ENCODE data around the gene KHK.
"Not testable (repeated sequence)": the region's sequence is repeated elsewhere in the genome, so short reads cannot be mapped to it uniquely, and the experiment has no call there.

KHK gene

DNA sequence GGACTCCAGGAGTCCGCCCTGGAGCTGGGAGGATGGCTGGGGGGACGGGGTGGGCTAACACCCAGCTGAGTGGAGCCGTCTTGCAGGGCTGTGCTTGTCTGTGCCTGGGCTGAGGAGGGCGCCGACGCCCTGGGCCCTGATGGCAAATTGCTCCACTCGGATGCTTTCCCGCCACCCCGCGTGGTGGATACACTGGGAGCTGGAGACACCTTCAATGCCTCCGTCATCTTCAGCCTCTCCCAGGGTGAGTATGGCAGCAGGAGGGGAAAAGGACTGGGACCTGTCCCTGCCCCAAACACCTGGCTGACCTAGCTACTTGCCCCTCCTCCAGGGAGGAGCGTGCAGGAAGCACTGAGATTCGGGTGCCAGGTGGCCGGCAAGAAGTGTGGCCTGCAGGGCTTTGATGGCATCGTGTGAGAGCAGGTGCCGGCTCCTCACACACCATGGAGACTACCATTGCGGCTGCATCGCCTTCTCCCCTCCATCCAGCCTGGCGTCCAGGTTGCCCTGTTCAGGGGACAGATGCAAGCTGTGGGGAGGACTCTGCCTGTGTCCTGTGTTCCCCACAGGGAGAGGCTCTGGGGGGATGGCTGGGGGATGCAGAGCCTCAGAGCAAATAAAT lies 12.9 kb downstream of the KHK start:
- DNase-seq = no peak

DNA sequence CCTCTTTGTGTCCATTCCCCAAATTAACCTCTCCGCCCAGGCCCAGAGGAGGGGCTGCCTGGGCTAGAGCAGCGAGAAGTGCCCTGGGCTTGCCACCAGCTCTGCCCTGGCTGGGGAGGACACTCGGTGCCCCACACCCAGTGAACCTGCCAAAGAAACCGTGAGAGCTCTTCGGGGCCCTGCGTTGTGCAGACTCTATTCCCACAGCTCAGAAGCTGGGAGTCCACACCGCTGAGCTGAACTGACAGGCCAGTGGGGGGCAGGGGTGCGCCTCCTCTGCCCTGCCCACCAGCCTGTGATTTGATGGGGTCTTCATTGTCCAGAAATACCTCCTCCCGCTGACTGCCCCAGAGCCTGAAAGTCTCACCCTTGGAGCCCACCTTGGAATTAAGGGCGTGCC lies 13.5 kb downstream of the KHK start:
- DNase-seq = no peak

DNA sequence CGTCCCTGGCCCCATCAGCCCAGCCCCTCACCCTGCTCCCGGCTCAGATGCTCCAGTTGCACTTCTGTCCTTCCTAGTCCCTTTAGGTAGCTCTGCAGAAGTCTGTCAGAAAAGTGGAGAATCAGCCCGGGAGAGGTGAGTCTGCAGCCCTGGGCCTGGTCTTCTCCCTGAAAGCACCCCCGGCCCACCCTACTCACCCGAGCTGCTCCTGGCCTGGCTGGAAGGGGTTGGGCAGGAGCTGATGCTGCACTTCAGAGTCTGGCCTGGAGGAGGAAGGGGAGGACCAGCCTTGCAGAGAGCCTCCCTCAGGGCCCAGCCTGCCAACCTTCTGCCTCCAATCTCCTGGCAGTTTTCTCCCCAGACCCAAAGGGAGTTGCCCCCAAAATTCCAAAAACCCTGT lies 15.8 kb downstream of the KHK start:
- DNase-seq = no peak

DNA sequence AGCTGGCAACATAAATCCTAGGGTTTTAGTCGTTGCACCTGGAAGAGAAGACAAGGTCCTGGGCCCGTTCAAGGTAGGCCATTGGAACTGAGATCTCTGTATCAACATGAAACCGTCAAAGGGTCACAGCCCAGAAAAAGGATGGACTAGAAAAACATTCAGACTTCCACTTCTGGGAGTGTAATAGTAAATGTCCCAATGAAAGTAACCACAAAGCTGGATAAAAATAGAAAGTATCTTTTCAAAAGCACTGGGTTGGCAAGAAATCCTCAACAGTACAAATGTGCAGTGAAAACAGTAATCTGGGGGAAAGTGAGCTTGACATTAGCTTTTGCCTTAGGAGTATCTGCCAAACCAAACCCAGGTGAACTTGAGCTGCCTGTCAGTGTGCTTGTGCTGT lies 19.4 kb downstream of the KHK start:
- no peak for DNase-seq

DNA sequence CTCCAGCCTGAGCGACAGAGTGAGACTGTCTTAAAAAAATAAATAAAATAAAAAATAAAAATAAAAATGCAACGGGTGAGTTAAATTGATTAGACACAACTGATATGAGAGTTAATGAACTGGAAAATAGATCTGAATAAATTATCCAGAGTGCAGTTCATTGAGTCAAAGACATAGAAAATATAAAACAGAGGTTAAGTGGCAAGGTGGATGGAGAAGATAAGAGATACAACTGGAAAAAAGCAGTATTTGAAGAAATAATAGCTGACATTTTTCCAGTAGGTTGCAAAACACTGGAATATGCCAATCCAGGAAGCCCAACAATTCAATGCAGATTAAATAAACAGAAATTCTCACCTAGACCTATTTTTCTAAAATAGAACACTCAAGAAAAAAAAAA lies 21.6 kb downstream of the KHK start:
- DNase-seq = no peak

DNA sequence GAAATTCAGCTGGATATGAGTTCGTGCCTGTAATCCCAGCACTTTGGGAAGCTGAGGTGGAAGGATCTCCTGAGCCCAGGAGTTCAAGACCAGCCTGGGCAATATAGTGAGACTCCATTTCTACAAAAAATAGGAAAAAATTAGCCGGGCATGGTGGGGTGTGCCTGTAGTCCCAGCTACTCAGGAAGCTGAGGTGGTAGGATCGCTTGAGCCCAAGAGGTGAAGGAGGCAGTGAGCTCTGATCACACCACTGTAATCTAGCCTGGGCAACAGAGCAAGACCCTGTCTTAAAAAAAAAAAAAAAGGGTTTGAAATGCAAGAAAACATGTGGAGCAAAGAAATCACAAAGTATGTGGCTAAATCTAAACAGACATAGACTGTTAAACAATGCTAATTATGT lies 22.5 kb downstream of the KHK start:
- DNase-seq = no peak

DNA sequence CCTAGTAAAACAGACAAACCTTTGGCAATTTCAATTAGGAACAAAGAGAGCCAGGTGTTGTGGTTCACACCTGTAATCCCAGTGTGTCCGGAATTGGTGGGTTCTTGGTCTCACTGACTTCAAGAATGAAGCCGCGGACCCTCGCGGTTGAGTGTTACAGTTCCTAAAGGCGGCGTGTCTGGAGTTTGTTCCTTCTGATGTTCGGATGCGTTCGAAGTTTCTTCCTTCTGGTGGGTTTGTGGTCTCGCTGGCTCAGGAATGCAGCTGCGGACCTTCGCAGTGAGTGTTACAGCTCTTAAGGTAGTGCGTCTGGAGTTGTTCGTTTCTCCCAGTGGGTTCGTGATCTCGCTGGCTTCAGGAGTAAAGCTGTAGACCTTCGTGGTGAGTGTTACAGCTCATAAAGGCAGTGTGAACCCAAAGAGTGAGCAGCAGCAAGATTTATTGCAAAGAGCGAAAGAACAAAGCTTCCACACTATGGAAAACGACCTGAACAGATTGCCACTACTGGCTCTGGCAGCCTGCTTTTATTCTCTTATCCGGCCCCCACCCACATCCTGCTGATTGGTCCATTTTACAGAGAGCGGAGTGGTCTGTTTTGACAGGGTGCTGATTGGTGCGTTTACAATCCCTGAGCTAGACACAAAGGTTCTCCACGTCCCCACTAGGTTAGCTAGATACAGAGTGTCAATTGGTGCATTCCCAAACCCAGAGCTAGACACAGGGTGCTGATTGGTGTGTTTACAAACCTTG lies 24.2 kb downstream of the KHK start:
- not testable (repeated sequence) for DNase-seq

DNA sequence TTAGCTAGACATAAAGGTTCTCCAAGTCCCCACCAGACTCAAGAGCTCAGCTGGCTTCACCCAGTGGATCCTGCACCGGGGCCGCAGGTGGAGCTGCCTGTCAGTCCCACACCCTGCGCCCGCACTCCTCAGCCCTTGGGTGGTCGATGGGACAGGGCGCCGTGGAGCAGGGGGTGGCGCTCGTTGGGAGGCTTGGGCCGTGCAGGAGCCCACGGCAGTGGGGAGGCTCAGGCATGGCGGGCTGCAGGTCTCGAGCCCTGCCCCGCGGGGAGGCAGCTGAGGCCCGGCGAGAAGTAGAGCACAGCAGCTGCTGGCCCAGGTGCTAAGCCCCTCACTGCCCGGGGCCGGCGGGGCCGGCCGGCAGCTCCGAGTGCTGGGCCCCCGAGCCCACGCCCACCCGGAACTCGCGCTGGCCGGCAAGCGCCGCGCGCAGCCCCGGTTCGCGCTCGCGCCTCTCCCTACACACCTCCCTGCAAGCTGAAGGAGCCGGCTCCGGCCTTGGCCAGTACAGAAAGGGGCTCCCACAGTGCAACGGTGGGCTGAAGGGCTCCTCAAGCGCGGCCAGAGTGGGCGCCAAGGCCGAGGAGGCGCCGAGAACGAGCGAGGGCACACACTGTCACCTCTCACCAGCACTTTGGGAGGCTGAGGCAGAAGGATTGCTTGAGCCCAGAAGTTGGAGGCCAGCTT lies 25.0 kb downstream of the KHK start:
- not testable (repeated sequence) for DNase-seq

DNA sequence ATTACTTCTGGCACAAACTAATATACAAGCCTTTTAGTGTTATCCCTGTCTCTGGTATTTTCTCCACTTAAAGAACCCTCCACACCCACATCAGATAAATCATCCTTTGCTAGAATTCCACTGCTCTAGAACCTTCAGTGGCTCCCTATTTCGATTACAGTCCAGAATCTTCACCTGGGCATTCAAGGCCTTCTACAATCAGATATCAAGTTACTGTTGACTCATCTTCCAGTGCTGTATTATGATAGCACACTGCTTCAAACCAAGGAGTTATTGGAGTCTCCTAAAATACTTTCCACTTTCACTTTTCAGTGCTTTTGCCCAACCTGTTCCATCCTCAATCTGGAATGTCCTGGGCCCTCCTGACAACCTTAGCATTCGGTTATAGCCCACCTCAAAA lies 28.9 kb downstream of the KHK start:
- no peak for DNase-seq

DNA sequence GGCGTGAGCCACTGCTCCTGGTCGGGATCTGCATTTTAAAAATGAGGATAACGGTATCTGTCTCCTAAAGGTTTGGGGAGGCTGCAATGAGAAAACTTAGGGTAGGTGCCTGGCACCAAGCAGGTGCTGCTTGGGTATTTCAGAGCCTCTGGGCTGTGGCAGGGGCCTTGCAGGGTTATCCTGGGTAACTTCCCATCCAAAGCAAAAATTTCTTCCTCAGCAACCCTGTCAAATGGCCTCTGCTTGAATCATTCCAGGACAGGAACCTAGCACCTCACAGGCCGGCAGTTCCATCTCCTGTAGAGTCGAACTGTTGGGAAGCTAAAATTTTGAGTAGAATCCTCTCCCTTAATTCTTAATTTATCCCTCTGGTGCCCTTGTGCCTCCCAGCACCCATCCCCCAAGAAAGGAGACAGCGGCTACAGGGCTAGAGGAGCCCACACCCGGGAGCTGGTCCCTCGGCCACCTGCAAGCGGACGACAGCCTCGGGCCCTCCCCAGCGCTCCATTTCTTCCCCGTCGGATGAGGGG lies 31.5 kb downstream of the KHK start:
- DNase-seq = no peak

DNA sequence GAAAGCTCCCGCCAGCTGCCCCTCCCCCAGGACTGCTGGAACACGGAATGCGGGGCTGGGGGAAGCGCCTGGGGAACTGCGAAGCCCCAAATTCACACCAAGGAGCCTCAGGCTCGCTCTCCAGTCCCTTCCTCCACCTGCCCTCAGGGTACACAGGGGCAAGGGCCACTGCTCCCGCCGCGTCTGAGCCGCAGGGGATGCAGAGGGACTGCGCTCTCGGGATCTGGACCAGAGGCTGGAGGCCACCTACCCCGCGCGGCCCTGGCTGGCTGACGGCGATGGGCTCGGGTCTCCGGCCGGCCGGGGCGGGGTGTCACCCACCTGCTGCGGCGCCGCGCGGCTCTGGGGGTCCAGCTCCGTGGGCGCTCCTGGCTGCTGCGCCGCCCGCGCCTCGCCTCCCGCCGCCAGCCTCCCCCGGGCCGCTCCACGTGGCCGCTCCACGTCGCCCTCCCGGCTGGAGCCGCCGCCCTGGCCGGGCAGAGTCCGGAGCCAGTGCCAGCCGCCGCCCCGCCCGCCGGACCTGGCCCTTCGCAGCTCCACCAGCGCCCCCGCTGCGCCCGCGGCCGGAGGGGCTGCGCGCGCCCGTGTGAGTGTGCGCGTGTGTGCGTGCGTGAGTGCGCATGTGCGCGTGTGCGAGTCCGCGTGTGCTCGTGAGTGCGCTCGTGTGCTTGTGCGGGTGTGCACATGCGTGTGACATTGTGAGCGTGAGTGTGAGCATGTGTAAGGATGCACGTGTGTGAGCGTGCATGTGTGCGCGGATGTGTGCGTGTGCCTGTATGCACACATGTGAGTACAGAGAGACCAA lies 32.2 kb downstream of the KHK start, which contains the start of gene CGREF1:
Gene CGREF1, minus strand, starts transcription at position 604 of the 805 bp plus-strand sequence. CDS start 14,762 bp downstream, outside the sequence.
- no peak for DNase-seq

DNA sequence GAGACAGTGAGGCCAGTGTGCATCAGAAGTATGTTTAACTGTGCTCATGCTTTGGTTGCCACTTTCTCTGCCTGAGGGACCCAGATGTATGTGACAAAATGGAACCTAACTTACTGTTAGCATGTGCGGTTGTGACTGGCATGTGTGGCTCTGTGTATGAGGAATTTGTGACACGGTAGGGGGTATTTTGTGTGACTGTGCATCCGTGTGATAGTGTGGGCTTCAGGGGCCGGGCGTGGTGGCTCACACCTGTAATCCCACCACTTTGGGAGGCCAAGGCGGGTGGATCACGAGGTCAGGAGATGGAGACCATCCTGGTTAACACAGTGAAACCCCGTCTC lies 32.7 kb downstream of the KHK start:
- not testable (repeated sequence) for DNase-seq

DNA sequence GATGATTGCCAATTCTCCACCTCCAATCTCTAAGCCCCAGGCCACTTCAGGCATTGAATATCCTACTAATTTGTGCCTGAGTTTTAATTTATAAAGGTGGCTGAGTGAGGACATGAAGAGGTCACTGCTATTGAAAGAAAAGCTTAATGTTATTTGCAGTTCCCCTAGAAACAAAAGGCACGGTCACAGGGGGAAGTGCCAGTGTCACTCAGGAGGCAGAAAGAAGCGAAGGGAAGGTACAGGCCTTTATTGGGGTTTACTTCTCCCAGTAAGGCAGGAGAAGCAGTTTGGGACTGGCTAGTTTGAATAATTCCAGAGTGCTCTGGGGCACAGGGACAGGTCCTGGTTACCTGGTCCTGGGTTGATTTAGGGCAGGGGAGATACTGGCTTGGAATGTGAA lies 35.3 kb downstream of the KHK start:
- DNase-seq = no peak

DNA sequence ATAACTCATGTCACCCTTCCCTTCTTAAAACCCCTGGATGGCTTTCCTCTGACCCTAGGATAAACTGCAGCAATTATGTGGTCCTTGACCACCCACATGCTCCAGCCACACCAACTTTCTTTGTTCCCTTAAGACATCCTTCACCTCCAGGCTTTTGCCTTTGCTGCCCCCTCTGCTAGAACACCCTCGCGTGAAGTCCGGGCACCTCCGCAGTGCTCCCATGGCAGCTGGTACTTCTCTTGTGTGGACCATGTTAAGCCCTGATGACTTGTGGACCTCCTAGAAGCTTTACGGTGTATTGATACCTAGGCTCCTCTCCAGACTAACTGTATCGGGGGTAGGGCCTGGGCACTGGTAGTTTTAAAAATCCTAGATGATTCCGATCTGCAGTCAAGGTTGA lies 36.2 kb downstream of the KHK start:
- DNase-seq = no peak

DNA sequence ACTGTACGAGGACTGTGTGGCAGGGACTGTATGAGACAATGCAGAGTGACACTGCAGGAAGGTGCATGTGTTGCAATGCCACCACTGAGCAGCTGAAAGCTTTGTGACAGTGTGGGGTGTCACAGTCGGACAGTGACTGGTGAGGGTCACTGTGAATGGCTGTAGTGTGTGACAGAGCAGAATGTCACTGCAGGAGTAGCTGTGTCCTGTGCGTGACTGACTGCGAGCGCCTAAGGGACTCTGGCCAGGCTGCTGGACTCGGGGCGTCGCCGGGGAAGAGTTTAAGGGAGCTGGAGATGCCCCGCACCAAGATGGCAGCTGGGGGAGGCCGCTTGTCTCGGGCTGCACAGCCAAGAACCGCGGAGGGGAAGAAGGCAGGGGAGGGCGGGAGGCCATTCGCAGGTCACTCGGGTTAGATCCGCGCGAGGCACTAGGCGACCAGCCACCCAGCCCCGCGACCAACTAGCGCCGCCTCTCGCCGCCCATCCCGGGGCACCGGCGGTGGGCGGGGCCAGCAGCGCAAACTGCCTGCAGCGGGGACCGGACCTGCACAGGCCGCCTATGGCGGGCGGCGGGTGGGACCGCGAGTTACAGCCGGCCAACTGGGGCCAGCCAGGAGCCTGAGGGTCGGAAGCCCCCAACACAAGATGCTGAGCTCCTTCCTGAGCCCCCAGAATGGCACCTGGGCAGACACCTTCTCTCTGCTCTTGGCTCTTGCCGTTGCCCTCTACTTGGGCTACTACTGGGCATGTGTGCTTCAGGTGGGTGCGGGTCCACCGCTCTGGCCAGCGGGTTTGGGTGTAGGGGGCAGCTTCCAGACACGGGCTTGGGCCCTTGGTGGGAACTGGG lies 37.0 kb downstream of the KHK start, which contains the start of gene ABHD1:
Gene ABHD1, plus strand, starts transcription at position 514 of the 849 bp plus-strand sequence. Its CDS starts 134 bp downstream, at position 648.
- DNase-seq = peak; percentile 55

DNA sequence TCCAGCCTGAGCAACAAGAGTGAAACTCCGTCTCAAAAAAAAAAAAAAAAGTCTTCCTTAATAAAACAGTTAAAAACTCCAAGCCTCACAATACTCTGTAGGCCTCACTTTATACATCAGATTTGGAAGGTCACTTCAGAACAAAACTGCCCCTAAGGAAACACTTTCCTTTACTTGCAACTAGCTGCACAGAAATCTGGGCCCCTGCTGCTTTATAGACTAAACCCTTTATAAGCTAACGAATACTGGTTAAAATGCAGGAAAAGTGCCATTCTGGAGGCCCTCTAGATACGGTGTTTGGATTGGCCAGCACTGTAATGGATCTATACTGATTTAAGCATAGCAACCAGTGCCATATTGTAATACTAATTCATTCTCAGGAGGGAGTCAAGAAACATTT lies 38.5 kb downstream of the KHK start:
- DNase-seq = no peak

DNA sequence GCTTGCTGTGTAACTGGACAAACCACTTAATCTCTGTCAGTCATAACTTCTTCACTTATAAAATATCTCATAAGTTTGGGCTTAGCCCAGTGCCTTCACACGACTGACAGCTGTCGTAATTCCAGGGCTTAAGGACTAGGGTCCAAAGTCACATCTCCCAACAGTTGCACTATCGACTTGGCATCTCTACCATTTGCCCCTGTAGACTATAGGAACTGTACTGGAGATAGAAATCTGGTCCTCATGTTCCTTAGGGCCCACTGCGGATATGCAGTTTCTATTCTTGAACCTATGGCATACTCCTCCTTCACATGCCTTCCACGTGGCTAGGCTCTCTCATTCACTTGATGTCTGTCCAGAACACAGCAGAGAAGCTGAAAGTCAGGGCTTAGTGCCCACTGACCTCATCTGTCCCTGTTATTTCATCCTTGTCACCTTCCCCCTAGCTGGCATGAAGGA lies 39.7 kb downstream of the KHK start:
- DNase-seq = no peak

DNA sequence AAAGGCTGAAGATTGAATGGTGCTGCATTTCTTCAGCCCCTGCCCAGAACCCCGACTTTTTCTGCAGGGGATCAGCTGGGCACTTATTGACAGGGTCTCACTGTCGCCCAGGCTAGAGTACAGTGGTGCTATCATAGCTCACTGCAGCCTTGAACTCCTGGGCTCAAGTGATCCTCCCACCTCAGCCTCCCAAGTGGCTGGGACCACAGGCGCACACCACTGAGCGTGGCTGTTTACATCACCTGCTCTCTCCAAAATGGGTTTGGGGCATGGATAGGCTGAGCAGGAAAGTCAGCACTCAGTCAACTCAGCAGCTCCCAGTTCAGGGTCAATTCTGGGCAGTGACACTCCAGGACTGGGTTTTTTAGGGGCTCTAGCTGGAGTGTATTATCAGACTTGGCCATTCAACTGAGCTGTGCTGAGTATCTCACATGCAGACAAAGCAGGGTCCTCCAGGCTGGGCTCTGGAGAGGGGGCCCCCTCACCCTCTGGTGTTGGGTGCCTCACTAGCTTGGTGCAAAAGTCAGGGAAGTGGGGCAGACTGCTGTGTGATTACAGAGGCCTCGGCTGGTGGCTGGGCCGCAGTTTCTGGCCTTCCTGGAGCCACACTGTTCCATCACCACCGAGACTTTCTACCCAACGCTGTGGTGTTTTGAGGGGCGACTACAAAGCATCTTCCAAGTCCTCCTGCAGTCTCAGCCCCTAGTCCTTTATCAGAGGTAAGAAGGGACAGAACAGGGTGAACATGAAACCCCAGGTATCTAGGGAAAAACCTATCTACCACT lies 41.5 kb downstream of the KHK start:
- no peak for DNase-seq

DNA sequence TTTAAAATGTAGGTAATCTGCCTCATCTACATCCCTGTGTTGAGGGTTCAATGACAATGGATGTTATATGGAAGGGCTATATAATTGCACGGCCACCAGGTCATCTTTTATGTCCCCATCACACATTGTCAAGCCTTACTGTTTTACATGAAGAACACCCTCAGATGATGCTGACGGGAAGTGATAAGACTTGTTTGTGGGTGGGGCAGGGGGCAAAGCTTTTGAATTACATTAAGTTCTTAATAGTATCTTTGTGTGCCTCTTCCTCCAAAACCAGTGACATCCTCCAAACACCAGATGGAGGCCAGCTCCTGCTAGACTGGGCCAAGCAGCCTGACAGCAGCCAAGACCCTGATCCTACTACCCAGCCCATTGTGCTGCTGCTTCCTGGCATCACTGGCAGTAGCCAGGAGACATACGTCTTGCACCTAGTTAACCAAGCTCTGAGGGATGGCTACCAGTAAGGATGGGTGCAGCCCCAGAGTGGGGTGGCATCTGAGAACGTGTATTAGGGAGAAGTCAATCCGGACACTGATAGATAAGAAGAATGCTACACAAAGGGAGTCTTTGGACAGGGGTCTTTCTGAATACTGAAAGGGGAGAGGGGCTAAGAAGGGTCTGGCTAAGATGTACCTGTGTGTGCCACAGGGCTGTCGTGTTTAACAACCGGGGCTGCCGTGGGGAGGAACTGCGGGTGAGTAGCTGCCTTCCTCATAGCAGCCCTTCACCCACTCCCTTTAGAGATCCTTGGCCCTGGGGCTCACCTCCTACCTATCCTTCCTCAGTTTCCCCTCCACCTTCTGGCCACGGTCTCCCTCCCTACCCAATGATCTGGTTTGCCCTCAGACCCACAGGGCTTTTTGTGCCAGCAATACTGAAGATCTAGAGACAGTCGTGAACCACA lies 42.3 kb downstream of the KHK start:
- no peak for DNase-seq

DNA sequence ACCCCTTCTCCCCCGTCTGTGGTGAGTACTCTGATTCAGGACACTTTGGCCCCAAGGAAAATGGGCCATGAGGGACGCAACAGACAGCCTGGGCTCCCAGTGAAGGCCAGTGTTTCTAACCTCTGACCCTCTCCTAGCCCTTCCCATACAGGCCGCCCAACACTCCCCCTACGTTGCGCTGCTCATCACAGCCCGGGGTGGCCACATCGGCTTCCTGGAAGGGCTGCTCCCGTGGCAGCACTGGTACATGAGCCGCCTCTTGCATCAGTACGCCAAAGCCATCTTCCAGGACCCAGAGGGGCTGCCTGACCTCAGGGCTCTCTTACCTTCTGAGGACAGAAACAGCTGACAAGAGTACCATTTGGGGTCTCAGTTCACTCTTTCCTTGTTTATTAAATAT lies 43.8 kb downstream of the KHK start:
- no peak for DNase-seq

Measured in left hindlimb (tissue), 1 donor.